ENCODE measurements around the gene SPATS2L.

DNA sequence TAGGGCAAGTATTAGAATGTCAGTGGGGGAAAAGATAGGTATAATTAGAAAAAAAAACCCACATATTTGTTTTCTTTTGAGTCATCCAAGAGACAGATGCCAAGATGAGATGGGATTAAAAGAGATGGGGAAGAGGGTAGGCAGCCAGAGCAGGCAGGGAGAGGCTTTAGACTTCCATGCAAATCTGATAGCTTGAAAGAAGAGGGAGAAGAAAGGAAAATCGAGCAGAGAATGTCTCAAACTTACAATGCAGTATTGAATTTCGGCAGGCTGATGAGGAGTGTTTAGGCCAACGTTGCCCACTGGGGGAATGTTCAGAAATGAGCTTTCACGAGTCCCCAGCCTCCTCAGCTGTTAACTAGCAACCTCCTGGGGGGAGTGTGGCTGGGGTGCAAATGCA lies 91.3 kb downstream of the SPATS2L start:
- TF ChIP-seq, protein P1, sequence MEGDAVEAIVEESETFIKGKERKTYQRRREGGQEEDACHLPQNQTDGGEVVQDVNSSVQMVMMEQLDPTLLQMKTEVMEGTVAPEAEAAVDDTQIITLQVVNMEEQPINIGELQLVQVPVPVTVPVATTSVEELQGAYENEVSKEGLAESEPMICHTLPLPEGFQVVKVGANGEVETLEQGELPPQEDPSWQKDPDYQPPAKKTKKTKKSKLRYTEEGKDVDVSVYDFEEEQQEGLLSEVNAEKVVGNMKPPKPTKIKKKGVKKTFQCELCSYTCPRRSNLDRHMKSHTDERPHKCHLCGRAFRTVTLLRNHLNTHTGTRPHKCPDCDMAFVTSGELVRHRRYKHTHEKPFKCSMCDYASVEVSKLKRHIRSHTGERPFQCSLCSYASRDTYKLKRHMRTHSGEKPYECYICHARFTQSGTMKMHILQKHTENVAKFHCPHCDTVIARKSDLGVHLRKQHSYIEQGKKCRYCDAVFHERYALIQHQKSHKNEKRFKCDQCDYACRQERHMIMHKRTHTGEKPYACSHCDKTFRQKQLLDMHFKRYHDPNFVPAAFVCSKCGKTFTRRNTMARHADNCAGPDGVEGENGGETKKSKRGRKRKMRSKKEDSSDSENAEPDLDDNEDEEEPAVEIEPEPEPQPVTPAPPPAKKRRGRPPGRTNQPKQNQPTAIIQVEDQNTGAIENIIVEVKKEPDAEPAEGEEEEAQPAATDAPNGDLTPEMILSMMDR (conservative IDR thresholded peaks at IDR 0.05; ENCODE audit: low read length), result no peak
- no peak for TF ChIP-seq EZH2phosphoT487 (IDR thresholded peaks at IDR 0.05; ENCODE audit: borderline replicate concordance)

Data from Loucy (cell line).